HG03135 (cell line): ENCODE results near the gene RFPL4A.
"Not testable (repeated sequence)": the region's sequence is repeated elsewhere in the genome, so short reads cannot be mapped to it uniquely, and the experiment has no call there.

Experiments used
- ATAC-seq: cut with Tn5 transposase; IDR thresholded peaks from one replicate; pipeline ENCODE4 v1.9.1; 2021; ENCODE audit warnings: mild to moderate bottlenecking, moderate library complexity; ENCODE audit not compliant: unreplicated experiment

The RFPL4A gene

GRCh38 chr19:55758797-55759196, at the start of gene RFPL4A:
RFPL4A (plus strand) TSS chr19:55759097; CDS start chr19:55761801, 2,704 bp downstream.
- not testable (repeated sequence) for ATAC-seq

- ATAC-seq = no peak
Measured at GRCh38 chr19:55711719-55712118, 47.2 kb upstream of the RFPL4A start.

GRCh38 chr19:55712804-55713631, 45.9 kb upstream of the RFPL4A start:
- no peak for ATAC-seq

GRCh38 chr19:55716531-55716930, 42.4 kb upstream of the RFPL4A start:
- no peak for ATAC-seq

GRCh38 chr19:55717251-55717650, 41.6 kb upstream of the RFPL4A start:
- no peak for ATAC-seq

- not testable (repeated sequence) for ATAC-seq
Measured at GRCh38 chr19:55717879-55718711, 40.8 kb upstream of the RFPL4A start.

GRCh38 chr19:55720214-55720746, 38.6 kb upstream of the RFPL4A start:
- no peak for ATAC-seq

- no peak for ATAC-seq
Measured at GRCh38 chr19:55720801-55721200, 38.1 kb upstream of the RFPL4A start.

GRCh38 chr19:55723491-55723890, 35.4 kb upstream of the RFPL4A start:
- no peak for ATAC-seq

GRCh38 chr19:55730378-55730777, 28.5 kb upstream of the RFPL4A start:
- not testable (repeated sequence) for ATAC-seq

- no peak for ATAC-seq
Measured at GRCh38 chr19:55738302-55738701, 20.6 kb upstream of the RFPL4A start, which contains the start of gene NLRP9. NLRP9 (minus strand) TSS chr19:55738402; CDS start chr19:55738374, 28 bp downstream.

GRCh38 chr19:55750715-55751114, 8.2 kb upstream of the RFPL4A start:
- no peak for ATAC-seq

GRCh38 chr19:55753401-55753800, 5.5 kb upstream of the RFPL4A start:
- ATAC-seq = no peak

- ATAC-seq = not testable (repeated sequence)
Measured at GRCh38 chr19:55756808-55757207, 2.1 kb upstream of the RFPL4A start.

GRCh38 chr19:55766466-55766865, 7.6 kb downstream of the RFPL4A start:
- no peak for ATAC-seq

- ATAC-seq = not testable (repeated sequence)
Measured at GRCh38 chr19:55768818-55769217, 9.9 kb downstream of the RFPL4A start, which contains the start of gene RFPL4AL1. RFPL4AL1 (plus strand) TSS chr19:55769118; CDS start chr19:55771805, 2,687 bp downstream.

GRCh38 chr19:55769632-55770031, 10.7 kb downstream of the RFPL4A start:
- not testable (repeated sequence) for ATAC-seq

- no peak for ATAC-seq
Measured at GRCh38 chr19:55777528-55777927, 18.6 kb downstream of the RFPL4A start.

- no peak for ATAC-seq
Measured at GRCh38 chr19:55778331-55778730, 19.4 kb downstream of the RFPL4A start.

- ATAC-seq = no peak
Measured at GRCh38 chr19:55781112-55781511, 22.2 kb downstream of the RFPL4A start.

- ATAC-seq = no peak
Measured at GRCh38 chr19:55795021-55795420, 36.1 kb downstream of the RFPL4A start.
